ENCODE data around the gene SMOC2.

DNA sequence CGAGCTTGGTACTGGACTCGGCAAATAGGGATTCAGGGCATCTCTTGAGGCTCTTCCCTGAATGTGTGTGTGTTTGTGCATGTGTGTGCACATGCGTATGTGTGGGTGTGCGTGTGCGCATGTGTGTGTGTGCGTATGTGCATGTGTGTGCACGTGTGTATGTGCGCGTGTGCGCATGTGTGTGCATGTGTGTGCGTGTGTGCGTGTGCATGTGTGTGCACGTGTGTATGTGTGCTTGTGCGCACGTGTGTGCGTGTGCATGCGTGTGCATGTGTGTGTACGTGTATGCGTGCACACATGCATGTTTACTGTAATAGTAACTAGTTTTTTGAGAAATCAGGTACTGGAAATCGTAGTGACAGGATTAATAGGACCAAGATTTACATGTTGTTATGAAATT, 117.7 kb downstream of the SMOC2 start:
- TF ChIP-seq POLR2A (IDR thresholded peaks at IDR 0.05; ENCODE audit: low read depth, low read length) (no peak), RAD21 (IDR thresholded peaks at IDR 0.05; ENCODE audit: low read length) (no peak), CTCF (conservative IDR thresholded peaks at IDR 0.05; ENCODE audit: low read depth, low read length) (no peak), SMC3 (IDR thresholded peaks at IDR 0.05; ENCODE audit: low read depth, low read length) (no peak), CEBPB (IDR thresholded peaks at IDR 0.05; ENCODE audit: low read depth, low read length) (no peak), FOS (IDR thresholded peaks at IDR 0.05; ENCODE audit: low read depth, low read length) (no peak)

All from IMR-90 (cell line).